GM13976 (cell line): Measurements from ENCODE around the gene LEMD3.

Experiments used
- DNase-seq: peaks from one replicate; pipeline ENCODE4 v3.0.0; 2012; ENCODE audit warnings: low spot score
- in situ Hi-C: fragments of 300-500 bp; cut with MboI; formaldehyde crosslinking; loops from one replicate; pipeline ENCODE4 v1.12.0; 2022; ENCODE audit warnings: low sequenced_read_pairs, mixed read lengths, inconsistent platforms; ENCODE audit not compliant: unreplicated experiment
- TF ChIP-seq, protein P1 (sequence below): IDR thresholded peaks from 2 replicates; pipeline ENCODE4 v1.5.1; 2012; ENCODE audit warnings: borderline replicate concordance, mild to moderate bottlenecking; ENCODE audit not compliant: insufficient read depth; ENCODE audit errors: extremely low read depth, missing control alignments, control extremely low read depth

LEMD3 gene

DNA sequence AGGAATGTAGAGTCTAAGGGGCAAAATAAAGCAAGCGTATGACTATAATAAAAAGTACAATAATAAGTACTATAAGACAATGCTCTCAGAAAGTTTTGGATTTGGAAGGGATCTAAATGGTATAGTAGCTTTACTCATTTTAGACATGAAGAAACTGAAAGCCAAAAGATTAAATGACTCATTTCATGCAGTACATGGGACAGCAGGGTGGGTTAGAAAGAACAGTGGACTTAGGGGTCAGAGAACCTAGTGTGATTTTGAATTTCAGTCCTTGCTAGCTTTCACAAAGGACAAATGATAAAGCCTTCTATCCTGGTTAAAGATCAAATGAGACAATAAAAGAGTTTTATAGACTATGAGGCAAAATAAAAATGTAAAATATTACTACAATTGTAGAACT is 6.8 kb upstream of the LEMD3 start:
- DNase-seq, result peak; percentile 34
- in situ Hi-C loops, result no loop called here
- TF ChIP-seq, protein P1, sequence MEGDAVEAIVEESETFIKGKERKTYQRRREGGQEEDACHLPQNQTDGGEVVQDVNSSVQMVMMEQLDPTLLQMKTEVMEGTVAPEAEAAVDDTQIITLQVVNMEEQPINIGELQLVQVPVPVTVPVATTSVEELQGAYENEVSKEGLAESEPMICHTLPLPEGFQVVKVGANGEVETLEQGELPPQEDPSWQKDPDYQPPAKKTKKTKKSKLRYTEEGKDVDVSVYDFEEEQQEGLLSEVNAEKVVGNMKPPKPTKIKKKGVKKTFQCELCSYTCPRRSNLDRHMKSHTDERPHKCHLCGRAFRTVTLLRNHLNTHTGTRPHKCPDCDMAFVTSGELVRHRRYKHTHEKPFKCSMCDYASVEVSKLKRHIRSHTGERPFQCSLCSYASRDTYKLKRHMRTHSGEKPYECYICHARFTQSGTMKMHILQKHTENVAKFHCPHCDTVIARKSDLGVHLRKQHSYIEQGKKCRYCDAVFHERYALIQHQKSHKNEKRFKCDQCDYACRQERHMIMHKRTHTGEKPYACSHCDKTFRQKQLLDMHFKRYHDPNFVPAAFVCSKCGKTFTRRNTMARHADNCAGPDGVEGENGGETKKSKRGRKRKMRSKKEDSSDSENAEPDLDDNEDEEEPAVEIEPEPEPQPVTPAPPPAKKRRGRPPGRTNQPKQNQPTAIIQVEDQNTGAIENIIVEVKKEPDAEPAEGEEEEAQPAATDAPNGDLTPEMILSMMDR, result no peak

GRCh38 chr12:65164244-65164643 is 5.1 kb upstream of the LEMD3 start:
- TF ChIP-seq, protein P1, result no peak
- in situ Hi-C loops, result no loop called here
- DNase-seq, result no peak

- in situ Hi-C loops, result no loop called here
- DNase-seq, result no peak
- TF ChIP-seq, protein P1, result no peak
These were observed 4.6 kb upstream of the LEMD3 start for GRCh38 chr12:65164774-65165173.

DNA sequence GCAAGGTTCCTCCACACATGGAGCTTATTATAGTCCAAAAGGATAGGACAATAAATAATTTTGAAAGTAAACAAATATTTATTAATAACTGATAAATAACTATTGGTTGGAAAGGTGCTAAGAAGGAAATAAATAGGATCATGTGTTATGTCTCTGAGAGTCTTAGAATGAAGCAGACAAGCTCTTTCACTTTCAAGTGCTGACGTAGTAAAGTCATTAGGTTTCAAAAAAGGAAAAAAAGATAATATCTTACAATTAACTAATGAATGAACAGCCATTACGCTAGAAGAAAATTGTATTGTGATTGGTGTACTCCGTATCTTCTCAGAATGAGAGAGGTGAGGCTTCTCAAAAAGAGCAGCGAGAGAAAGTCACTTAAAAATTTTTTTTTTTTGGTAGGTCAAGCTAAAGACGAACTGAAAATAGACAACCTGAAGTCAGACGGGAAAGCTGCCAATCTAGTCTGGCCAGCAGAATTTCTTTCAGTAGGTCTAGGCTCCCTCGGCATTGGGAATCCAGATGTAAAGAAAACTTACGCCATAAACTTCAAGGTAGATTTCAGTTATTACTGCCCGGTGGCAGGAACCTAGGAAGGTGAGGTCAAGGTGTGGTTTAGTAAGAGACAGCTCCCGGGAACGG is 583 bp upstream of the LEMD3 start:
- peak; percentile 50 for DNase-seq
- in situ Hi-C loops, result no loop called here
- TF ChIP-seq, protein P1, result no peak

GRCh38 chr12:65170209-65170881 is 962 bp downstream of the LEMD3 start:
- in situ Hi-C loops, result no loop called here
- TF ChIP-seq, protein P1, result no peak
- peak; percentile 79 for DNase-seq

GRCh38 chr12:65171073-65171472 is 1.7 kb downstream of the LEMD3 start:
- in situ Hi-C loops, result no loop called here
- TF ChIP-seq, protein P1, result no peak
- DNase-seq, result no peak

DNA sequence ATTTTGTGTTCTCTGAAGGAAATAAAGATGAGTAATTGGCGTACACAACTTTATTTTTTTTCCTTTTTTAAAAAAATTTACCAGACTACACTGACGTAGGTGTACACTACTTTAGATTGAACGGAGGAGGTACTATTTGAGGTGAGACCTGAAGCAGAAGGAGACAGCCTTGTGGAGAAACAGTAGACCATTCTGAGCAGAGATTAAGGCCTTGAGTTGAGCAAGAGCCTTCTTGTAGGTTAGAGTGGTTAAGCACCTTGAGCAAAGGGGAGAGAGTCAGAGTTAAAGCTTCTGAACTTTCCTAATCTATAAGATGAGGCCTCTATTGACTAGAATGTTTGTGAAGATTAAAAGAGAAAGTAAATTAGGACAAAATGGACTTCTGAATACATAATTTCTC is 2.5 kb downstream of the LEMD3 start:
- TF ChIP-seq, protein P1, result no peak
- in situ Hi-C loops, result no loop called here
- DNase-seq, result no peak
